NT2/D1 (cell line): Measurements from ENCODE around the gene BBX.

ENCODE experiments used
- SUZ12 ChIP-seq: IDR thresholded peaks from 2 replicates; pipeline ENCODE4 v1.6.1; 2011; ENCODE audit not compliant: insufficient read length, insufficient read depth; ENCODE audit errors: extremely low read depth
- YY1 ChIP-seq: IDR thresholded peaks from 2 replicates; pipeline ENCODE4 v1.6.1; 2011; ENCODE audit not compliant: insufficient read length, insufficient read depth
- ZNF274 ChIP-seq: IDR thresholded peaks from 2 replicates; pipeline ENCODE4 v1.6.1; 2011; ENCODE audit warnings: mild to moderate bottlenecking, low read depth, low read length

GRCh38 chr3:107745354-107745753 lies 222.6 kb downstream of the BBX start:
- TF ChIP-seq SUZ12 (no peak), ZNF274 (no peak), YY1 (no peak)
